Endodermal cell (in vitro differentiated cells): Measurements from ENCODE around the gene RNF220. TPM values are rescaled to one million over a fixed set of nuclear protein-coding genes. Genes with fewer than 3 reads are reported as not detected.

Source experiments
- DNase-seq: peaks from one replicate; pipeline ENCODE4 v3.0.0-alpha.2; 2017
- H3K27ac ChIP-seq: 2 replicates; pipeline ENCODE4 v1.5.1; 2013; ENCODE audit warnings: mild to moderate bottlenecking, low read depth, low read length, moderate library complexity
- H3K27me3 ChIP-seq: 2 replicates; pipeline ENCODE4 v1.6.1; 2013; ENCODE audit warnings: mild to moderate bottlenecking, low read length, moderate library complexity; ENCODE audit not compliant: insufficient read depth, control insufficient read depth, poor library complexity, severe bottlenecking
- H3K36me3 ChIP-seq: 2 replicates; pipeline ENCODE4 v1.7.0; 2013; ENCODE audit warnings: mild to moderate bottlenecking, low read length, moderate library complexity; ENCODE audit not compliant: control insufficient read depth, insufficient read depth
- H3K4me1 ChIP-seq: one replicate; pipeline ENCODE4 v1.7.0; 2013; ENCODE audit warnings: low read length; ENCODE audit not compliant: control insufficient read depth, insufficient read depth
- H3K4me3 ChIP-seq: 2 replicates; pipeline ENCODE4 v1.5.1; 2013; ENCODE audit warnings: mild to moderate bottlenecking, low read length, moderate library complexity
- H3K9ac ChIP-seq: 2 replicates; pipeline ENCODE4 v1.6.1; 2013; ENCODE audit warnings: mild to moderate bottlenecking, low read length, moderate library complexity; ENCODE audit not compliant: poor library complexity, severe bottlenecking; ENCODE audit errors: extremely low read depth
- H3K9me3 ChIP-seq: 2 replicates; pipeline ENCODE4 v1.6.1; 2013; ENCODE audit warnings: mild to moderate bottlenecking, low read length, moderate library complexity; ENCODE audit not compliant: control insufficient read depth
- H3K27ac Mint-ChIP-seq: 2 replicates; pipeline ENCODE4 v1.8.0; 2020; ENCODE audit warnings: mixed read lengths
- H3K27me3 Mint-ChIP-seq: 2 replicates; pipeline ENCODE4 v1.8.0; 2021; ENCODE audit warnings: mild to moderate bottlenecking, mixed read lengths; ENCODE audit not compliant: insufficient read depth
- H3K36me3 Mint-ChIP-seq: 2 replicates; pipeline ENCODE4 v1.8.0; 2020; ENCODE audit warnings: low read depth, mixed read lengths
- H3K4me1 Mint-ChIP-seq: 2 replicates; pipeline ENCODE4 v1.8.0; 2020; ENCODE audit warnings: mixed read lengths
- H3K4me3 Mint-ChIP-seq: 2 replicates; pipeline ENCODE4 v1.8.0; 2020; ENCODE audit warnings: mild to moderate bottlenecking, moderate library complexity, mixed read lengths
- H3K9me3 Mint-ChIP-seq: 2 replicates; pipeline ENCODE4 v1.8.0; 2020; ENCODE audit warnings: mild to moderate bottlenecking, mixed read lengths
- CTCF ChIP-seq: fragments of 200-600 bp; sonication (generic); conservative IDR thresholded peaks from 2 replicates; pipeline ENCODE4 v1.5.0; 2021; ENCODE audit warnings: antibody characterized with exemption, mild to moderate bottlenecking
- WGBS, 2 experiments: methylation state at CpG; one replicate each; pipeline versions ENCODE4 v1.1.5 to v1.1.7; 2013; ENCODE audit warnings: missing lambda C conversion rate in 2 of 2, mixed read lengths in 1 of 2; ENCODE audit not compliant: insufficient coverage in 1 of 2, insufficient read length in 1 of 2; 5-methylcytosine and 5-hydroxymethylcytosine counted together
- total RNA-seq, 2 donors: library from RNA; stranded (reverse); fragmentation: NEBNext Ultra II Directional in 1 of 2; extraction: Animal tissue kit (Norgen Biotek cat#: 25700) in 1 of 2; gene quantifications; 2 replicates in 1 of 2; 3 replicates in 1 of 2; pipeline ENCODE4 v1.2.1, GENCODE V29; 2021

RNF220 gene
- total RNA-seq, 2 donors from 2014 or later: 94.6 to 95.5 TPM

- H3K9me3 ChIP-seq: no peaks in the 10 kb centered on the region
- WGBS, 2 experiments: 93 to 98% methylated on average over 5 to 6 of the region's 6 CpGs
- H3K36me3 ChIP-seq: no peaks in the 10 kb centered on the region
- H3K27ac ChIP-seq: no peak overlapping the region
- Mint-ChIP-seq H3K9me3 (no peaks in the 10 kb centered on the region), H3K4me3 (no peak overlapping the region), H3K4me1 (peaks cover 11% of the 10 kb centered on the region), H3K27ac (no peak overlapping the region), H3K36me3 (no peaks in the 10 kb centered on the region), H3K27me3 (peaks cover 1% of the 10 kb centered on the region)
- H3K27me3 ChIP-seq: no peaks in the 10 kb centered on the region
- no peak for TF ChIP-seq CTCF
- peaks cover 4% of the 10 kb centered on the region for H3K4me1 ChIP-seq
- no peak overlapping the region for H3K9ac ChIP-seq
- DNase-seq: no peak
- no peak overlapping the region for H3K4me3 ChIP-seq
Observed at GRCh38 chr1:44359234-44359935, 45.7 kb upstream of the RNF220 start.

GRCh38 chr1:44361478-44361877 lies 43.6 kb upstream of the RNF220 start:
- H3K4me3 Mint-ChIP-seq: no peak overlapping the region
- H3K4me1 Mint-ChIP-seq: no peaks in the 10 kb centered on the region
- H3K27me3 ChIP-seq: no peaks in the 10 kb centered on the region
- no peak overlapping the region for H3K27ac ChIP-seq
- no peak overlapping the region for H3K4me3 ChIP-seq
- H3K27ac Mint-ChIP-seq: no peak overlapping the region
- peaks cover 4% of the 10 kb centered on the region for H3K27me3 Mint-ChIP-seq
- 67 to 70% methylated on average over 3 to 4 of the region's 4 CpGs for WGBS, 2 experiments
- DNase-seq: peak; percentile 75
- peak; percentile 71 for TF ChIP-seq CTCF
- no peak overlapping the region for H3K9ac ChIP-seq
- H3K36me3 ChIP-seq: no peaks in the 10 kb centered on the region
- H3K9me3 ChIP-seq: no peaks in the 10 kb centered on the region
- H3K36me3 Mint-ChIP-seq: no peaks in the 10 kb centered on the region
- H3K4me1 ChIP-seq: no peaks in the 10 kb centered on the region
- H3K9me3 Mint-ChIP-seq: no peaks in the 10 kb centered on the region

- Histone ChIP-seq H3K4me1 (no peaks in the 10 kb centered on the region), H3K27ac (no peak overlapping the region), H3K27me3 (no peaks in the 10 kb centered on the region), H3K9ac (no peak overlapping the region), H3K36me3 (no peaks in the 10 kb centered on the region), H3K9me3 (no peaks in the 10 kb centered on the region), H3K4me3 (no peak overlapping the region)
- no peaks in the 10 kb centered on the region for H3K36me3 Mint-ChIP-seq
- DNase-seq: no peak
- WGBS, 2 experiments: 87 to 90% methylated on average over 5 to 7 of the region's 7 CpGs
- H3K9me3 Mint-ChIP-seq: no peaks in the 10 kb centered on the region
- peaks cover 16% of the 10 kb centered on the region for H3K27me3 Mint-ChIP-seq
- no peak for TF ChIP-seq CTCF
- H3K4me3 Mint-ChIP-seq: no peak overlapping the region
- H3K4me1 Mint-ChIP-seq: no peaks in the 10 kb centered on the region
- H3K27ac Mint-ChIP-seq: no peak overlapping the region
Observed at GRCh38 chr1:44366371-44366975, 38.6 kb upstream of the RNF220 start.
